ENCODE measurements around the gene AFP. TPM values are rescaled to one million over a fixed set of nuclear protein-coding genes. Genes with fewer than 3 reads are reported as not detected.

Gene AFP
- total RNA-seq, 2 experiments from 2014 or later, result not detected

DNA sequence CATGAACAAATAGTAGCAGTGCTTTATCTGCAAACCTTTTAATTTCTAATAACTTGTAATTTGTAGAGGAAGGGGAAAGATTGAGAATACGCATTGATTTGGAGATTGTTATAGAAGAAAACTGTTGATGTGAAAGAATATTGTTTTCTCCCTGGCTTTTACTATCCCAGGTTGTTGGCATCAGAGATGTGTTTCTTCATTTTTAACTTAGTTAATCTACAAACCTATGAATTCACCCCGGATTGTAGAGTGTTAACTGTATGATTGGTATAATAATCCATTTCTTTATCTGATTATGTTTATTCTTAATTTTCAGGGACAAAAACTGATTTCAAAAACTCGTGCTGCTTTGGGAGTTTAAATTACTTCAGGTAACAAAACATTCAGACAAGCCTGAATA, 18.9 kb downstream of the AFP start:
- Mint-ChIP-seq H3K9me3 (no peaks in the 10 kb centered on the region), H3K27me3 (peaks cover 3% of the 10 kb centered on the region), H3K4me3 (no peak overlapping the region), H3K27ac (no peak overlapping the region), H3K36me3 (no peaks in the 10 kb centered on the region), H3K4me1 (no peaks in the 10 kb centered on the region)
- DNase-seq, result no peak

DNA sequence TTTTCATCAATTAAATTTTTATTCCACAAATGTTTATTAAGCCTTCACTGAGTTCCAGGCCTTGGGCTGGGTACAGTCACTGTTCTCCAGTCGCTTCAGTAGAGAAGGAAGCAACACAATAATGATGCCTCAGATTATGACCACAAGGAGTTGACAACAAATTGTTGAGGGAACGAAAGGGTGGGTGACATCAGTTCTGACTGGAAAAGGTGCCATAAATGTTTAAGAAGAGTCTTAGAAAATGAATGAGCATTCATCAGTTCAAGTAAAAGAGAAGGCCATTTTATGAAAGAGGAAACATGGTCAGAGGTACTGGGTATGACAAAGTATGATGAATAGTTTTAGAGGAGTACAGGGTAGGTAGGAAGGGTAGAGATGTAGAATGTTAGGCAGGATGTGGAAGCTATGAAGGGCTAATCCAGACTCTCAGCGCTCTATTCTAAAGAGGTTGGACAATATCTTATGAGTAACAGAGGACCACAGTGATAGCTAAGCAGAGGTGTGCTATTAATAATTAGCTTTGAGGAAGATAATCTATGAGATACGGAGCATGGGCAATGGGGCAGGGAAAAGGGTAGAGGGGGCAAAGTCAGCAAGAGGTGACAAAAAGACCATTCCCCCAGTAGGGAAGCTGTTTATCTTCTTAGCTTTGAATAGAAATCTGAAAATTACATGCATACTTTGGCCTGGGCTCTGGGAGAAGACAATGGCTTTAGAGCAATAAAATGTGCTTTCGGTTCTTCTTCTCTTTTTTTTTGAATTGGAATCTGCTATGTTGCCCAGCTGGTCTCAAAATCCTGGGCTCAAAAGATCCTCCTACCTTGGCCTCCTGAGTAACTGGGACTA, 20.4 kb downstream of the AFP start:
- no peaks in the 10 kb centered on the region for H3K36me3 Mint-ChIP-seq
- H3K4me3 Mint-ChIP-seq, result no peak overlapping the region
- no peaks in the 10 kb centered on the region for H3K4me1 Mint-ChIP-seq
- no peak for DNase-seq
- H3K27ac Mint-ChIP-seq, result no peak overlapping the region
- no peaks in the 10 kb centered on the region for H3K9me3 Mint-ChIP-seq
- H3K27me3 Mint-ChIP-seq, result no peaks in the 10 kb centered on the region

GRCh38 chr4:73458184-73459047, 22.4 kb downstream of the AFP start:
- Mint-ChIP-seq H3K4me1 (no peaks in the 10 kb centered on the region), H3K27me3 (no peaks in the 10 kb centered on the region), H3K36me3 (no peaks in the 10 kb centered on the region), H3K27ac (no peak overlapping the region), H3K4me3 (no peak overlapping the region), H3K9me3 (no peaks in the 10 kb centered on the region)
- DNase-seq, result no peak

- Mint-ChIP-seq H3K4me1 (no peaks in the 10 kb centered on the region), H3K9me3 (no peaks in the 10 kb centered on the region), H3K27ac (no peak overlapping the region), H3K27me3 (no peaks in the 10 kb centered on the region), H3K4me3 (no peak overlapping the region), H3K36me3 (no peaks in the 10 kb centered on the region)
- no peak for DNase-seq
Measured at GRCh38 chr4:73459048-73459421, 23.0 kb downstream of the AFP start.

DNA sequence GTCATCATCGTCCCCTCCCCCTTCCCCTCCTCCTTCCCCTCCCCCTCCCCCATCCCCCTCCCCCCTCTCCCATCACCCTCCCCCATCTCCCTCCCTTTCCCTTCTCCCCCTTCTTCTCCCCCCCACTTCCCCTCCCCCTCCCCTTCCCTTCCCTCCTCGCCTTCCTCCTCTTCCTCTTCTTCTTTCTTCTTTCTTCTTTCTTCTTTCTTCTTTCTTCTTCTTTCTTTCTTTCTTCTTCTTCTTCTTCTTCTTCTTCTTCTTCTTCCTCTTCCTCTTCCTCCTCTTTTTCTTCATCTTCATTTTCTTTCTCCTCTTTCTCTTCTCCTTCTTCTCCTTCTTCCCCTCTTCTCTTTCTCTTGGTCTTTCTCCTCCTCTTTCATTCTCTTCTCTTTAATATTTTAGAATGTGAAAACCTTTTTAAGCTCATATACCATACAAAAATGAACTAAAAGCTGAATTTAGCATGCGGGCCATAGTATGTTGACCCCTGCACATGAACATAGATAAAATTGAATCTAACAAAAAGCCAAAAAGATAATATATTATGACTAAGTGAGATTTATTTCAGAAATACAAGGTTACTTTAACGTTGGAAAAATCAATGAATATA, 25.0 kb downstream of the AFP start:
- Mint-ChIP-seq H3K4me1 (no peaks in the 10 kb centered on the region), H3K36me3 (no peaks in the 10 kb centered on the region), H3K9me3 (no peaks in the 10 kb centered on the region), H3K27me3 (peaks cover 2% of the 10 kb centered on the region), H3K27ac (no peak overlapping the region), H3K4me3 (no peak overlapping the region)
- DNase-seq, result no peak

DNA sequence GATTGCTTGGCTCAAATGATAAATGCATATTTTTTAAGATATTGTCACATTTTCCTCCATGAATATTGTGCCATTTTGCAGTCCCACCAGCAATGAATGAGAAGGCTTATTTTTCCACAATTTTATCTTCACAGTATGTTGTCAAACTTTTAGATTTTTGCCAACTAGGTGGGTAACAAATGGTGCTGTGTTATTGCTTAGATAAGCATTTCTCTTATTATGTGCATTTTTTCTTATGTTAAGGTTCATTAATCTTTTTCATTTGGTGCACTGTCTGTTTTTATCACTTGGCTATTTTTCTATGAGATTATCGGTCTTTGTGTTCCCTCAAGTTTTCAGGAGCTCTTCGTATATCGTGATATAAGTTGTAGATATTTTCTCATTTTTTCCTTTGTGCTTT, 32.1 kb downstream of the AFP start:
- Mint-ChIP-seq H3K36me3 (no peaks in the 10 kb centered on the region), H3K27ac (no peak overlapping the region), H3K4me1 (no peaks in the 10 kb centered on the region), H3K27me3 (peaks cover 10% of the 10 kb centered on the region), H3K4me3 (no peak overlapping the region), H3K9me3 (peaks cover 4% of the 10 kb centered on the region)
- DNase-seq, result no peak

- Mint-ChIP-seq H3K4me1 (no peaks in the 10 kb centered on the region), H3K36me3 (no peaks in the 10 kb centered on the region), H3K27ac (no peak overlapping the region), H3K4me3 (no peak overlapping the region), H3K9me3 (peaks cover 8% of the 10 kb centered on the region), H3K27me3 (peaks cover 13% of the 10 kb centered on the region)
- no peak for DNase-seq
Measured at GRCh38 chr4:73470728-73471127, 34.7 kb downstream of the AFP start.

DNA sequence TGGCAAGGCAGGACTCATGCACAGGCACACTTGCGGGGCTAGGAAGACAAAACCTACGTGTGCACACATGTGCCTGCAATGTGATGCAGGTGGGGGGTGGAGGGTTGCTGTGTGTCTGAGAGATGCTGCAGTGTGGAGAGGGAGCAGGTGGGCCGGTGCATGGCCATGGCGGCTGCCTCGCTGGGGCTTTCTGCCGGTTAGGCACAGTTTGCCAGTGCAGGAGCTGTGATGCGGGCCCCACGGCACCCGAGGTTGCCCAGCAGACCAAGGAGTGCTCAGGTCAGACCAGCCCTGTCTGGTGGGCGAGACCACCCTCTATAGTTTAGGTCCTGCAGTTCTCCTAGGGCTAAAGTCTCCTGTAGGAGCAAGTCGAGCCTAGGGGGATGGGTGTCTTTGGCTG, 41.2 kb downstream of the AFP start:
- H3K27me3 Mint-ChIP-seq, result peaks cover 11% of the 10 kb centered on the region
- H3K27ac Mint-ChIP-seq, result no peak overlapping the region
- no peak overlapping the region for H3K4me3 Mint-ChIP-seq
- no peaks in the 10 kb centered on the region for H3K36me3 Mint-ChIP-seq
- no peak for DNase-seq
- H3K4me1 Mint-ChIP-seq, result no peaks in the 10 kb centered on the region
- peaks cover 8% of the 10 kb centered on the region for H3K9me3 Mint-ChIP-seq

- peaks cover 2% of the 10 kb centered on the region for H3K9me3 Mint-ChIP-seq
- no peak overlapping the region for H3K4me3 Mint-ChIP-seq
- no peaks in the 10 kb centered on the region for H3K36me3 Mint-ChIP-seq
- no peaks in the 10 kb centered on the region for H3K4me1 Mint-ChIP-seq
- peaks cover 11% of the 10 kb centered on the region for H3K27me3 Mint-ChIP-seq
- no peak overlapping the region for H3K27ac Mint-ChIP-seq
- DNase-seq, result no peak
Measured at GRCh38 chr4:73479323-73479722, 43.3 kb downstream of the AFP start.

DNA sequence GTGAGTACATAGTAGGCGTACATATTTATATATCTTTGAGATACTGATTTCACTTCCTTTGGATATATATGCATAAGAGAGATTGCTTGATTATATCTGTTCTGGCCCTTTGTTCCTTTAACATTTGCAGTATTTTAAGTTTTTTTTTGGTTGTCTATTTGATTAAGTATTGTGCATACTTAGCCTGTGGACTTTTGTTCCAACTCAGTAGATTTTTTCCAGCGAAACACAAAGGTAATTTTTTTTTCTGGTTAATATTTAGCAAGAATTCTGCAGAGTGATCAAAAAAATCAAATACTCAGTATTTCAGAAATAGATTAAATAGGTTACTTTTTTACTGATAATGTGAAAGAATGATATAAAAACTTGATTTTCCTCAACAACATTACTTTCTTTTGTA, 45.3 kb downstream of the AFP start, which contains the start of gene AFM:
Gene AFM (plus strand): TSS at position 388 of the 400 bp plus-strand sequence. CDS start 31 bp downstream, outside the sequence.
- no peak within 1 kb of the TSS for H3K4me3 Mint-ChIP-seq
- H3K36me3 Mint-ChIP-seq, result no peaks in the 10 kb centered on the region
- peaks cover 14% of the 10 kb centered on the region for H3K27me3 Mint-ChIP-seq
- H3K9me3 Mint-ChIP-seq, result no peaks in the 10 kb centered on the region
- no peak for DNase-seq
- no peak within 1 kb of the TSS for H3K27ac Mint-ChIP-seq
- H3K4me1 Mint-ChIP-seq, result no peaks in the 10 kb centered on the region

DNA sequence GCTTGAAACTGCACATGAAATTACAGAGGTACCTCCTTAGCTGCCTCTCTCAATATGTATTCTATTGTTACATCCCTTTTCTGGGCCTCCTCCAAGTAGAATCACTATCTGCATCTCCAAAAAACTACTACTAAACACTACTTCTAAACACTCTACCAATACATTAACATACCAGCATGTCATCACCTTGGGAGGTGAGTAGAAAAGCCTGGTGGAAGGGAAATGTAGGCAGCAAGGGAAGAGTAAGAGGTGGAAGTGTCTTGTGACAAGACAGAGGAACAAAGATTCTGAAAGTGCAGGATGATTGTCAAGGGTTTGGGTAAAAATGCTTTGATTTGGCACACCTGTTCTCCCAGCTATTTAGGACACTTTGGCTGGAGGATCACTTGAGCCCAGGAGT, 49.1 kb downstream of the AFP start:
- Mint-ChIP-seq H3K9me3 (no peaks in the 10 kb centered on the region), H3K27ac (no peak overlapping the region), H3K4me1 (no peaks in the 10 kb centered on the region), H3K4me3 (no peak overlapping the region), H3K36me3 (no peaks in the 10 kb centered on the region), H3K27me3 (peaks cover 21% of the 10 kb centered on the region)
- no peak for DNase-seq

DNA sequence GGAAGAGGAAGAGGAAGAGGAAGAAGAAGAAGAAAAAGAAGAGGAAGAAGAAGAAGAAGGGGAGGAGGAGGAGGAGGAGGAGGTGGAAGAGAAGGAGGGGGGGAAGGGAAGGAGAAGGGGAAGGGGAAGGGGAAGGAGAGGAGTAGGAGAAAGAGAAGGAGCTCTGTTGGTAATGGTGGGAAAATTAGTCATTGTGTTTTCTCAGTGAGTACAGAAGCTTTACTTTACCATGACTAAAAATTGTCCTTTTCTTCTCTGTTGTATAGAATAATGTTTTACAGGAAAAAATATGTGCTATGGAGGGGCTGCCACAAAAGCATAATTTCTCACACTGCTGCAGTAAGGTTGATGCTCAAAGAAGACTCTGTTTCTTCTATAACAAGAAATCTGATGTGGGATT, 49.6 kb downstream of the AFP start:
- Mint-ChIP-seq H3K27ac (no peak overlapping the region), H3K36me3 (no peaks in the 10 kb centered on the region), H3K4me1 (no peaks in the 10 kb centered on the region), H3K4me3 (no peak overlapping the region), H3K27me3 (peaks cover 22% of the 10 kb centered on the region), H3K9me3 (no peaks in the 10 kb centered on the region)
- DNase-seq, result no peak

GRCh38 chr4:73486497-73486896, 50.5 kb downstream of the AFP start:
- no peak overlapping the region for H3K27ac Mint-ChIP-seq
- H3K27me3 Mint-ChIP-seq, result peaks cover 25% of the 10 kb centered on the region
- no peak for DNase-seq
- no peak overlapping the region for H3K4me3 Mint-ChIP-seq
- H3K4me1 Mint-ChIP-seq, result no peaks in the 10 kb centered on the region
- H3K9me3 Mint-ChIP-seq, result no peaks in the 10 kb centered on the region
- H3K36me3 Mint-ChIP-seq, result no peaks in the 10 kb centered on the region

GRCh38 chr4:73487233-73487632, 51.2 kb downstream of the AFP start:
- Mint-ChIP-seq H3K4me1 (no peaks in the 10 kb centered on the region), H3K36me3 (no peaks in the 10 kb centered on the region), H3K27ac (no peak overlapping the region), H3K27me3 (peaks cover 23% of the 10 kb centered on the region), H3K9me3 (no peaks in the 10 kb centered on the region), H3K4me3 (no peak overlapping the region)
- DNase-seq, result no peak

DNA sequence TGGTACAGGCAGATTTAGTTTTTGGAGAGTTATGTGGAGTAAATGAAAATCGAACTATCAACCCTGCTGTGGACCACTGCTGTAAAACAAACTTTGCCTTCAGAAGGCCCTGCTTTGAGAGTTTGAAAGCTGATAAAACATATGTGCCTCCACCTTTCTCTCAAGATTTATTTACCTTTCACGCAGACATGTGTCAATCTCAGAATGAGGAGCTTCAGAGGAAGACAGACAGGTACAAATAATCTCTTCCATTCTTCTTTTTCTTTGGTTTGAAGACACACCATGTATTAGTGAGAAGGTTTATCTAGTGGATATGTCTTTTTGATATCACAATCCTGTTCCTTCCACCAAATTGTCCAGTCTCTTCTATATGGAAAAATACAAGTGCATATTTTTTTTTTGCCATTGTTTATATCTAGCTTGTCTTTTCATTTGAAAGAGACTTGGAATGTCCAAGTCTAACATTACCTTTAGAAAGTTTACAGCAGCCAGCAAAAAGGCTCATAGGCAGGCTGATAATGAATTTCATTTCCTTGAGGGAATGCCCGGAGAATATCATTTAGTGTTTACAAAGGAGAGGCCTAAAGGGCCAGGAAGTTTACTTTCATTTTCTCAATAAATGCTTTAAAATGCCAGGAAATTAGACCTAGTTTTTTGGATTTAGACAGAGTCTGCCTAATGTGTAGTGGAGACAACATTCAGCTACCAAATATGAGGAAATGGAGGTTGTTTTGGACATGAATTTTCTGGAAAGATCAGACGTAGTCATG, 64.2 kb downstream of the AFP start:
- Mint-ChIP-seq H3K9me3 (no peaks in the 10 kb centered on the region), H3K27me3 (peaks cover 4% of the 10 kb centered on the region), H3K27ac (no peak overlapping the region), H3K4me3 (no peak overlapping the region), H3K36me3 (no peaks in the 10 kb centered on the region), H3K4me1 (no peaks in the 10 kb centered on the region)
- no peak for DNase-seq
